Stomach (tissue), 4 donors: Measurements from ENCODE around the gene NFIC.

Experiments
- POLR2A ChIP-seq, 4 donors: fragments of 450-650 bp; IDR thresholded peaks; one replicate each; pipeline ENCODE4 v1.6.1; 2016; ENCODE audit warnings: antibody characterized with exemption in 4 of 4, control low read depth in 2 of 4, mild to moderate bottlenecking in 1 of 4, moderate library complexity in 1 of 4
- TF ChIP-seq, protein P1 (sequence below), 7 experiments: fragments of 450-650 bp in 4 of 7; fragments of 200-600 bp in 3 of 7; sonication (generic) in 3 of 7; IDR thresholded peaks; one replicate each; pipeline ENCODE4 v1.5.1; 2016 to 2019; ENCODE audit warnings: antibody characterized with exemption in 7 of 7, control low read depth in 2 of 7, mild to moderate bottlenecking in 1 of 7

DNA sequence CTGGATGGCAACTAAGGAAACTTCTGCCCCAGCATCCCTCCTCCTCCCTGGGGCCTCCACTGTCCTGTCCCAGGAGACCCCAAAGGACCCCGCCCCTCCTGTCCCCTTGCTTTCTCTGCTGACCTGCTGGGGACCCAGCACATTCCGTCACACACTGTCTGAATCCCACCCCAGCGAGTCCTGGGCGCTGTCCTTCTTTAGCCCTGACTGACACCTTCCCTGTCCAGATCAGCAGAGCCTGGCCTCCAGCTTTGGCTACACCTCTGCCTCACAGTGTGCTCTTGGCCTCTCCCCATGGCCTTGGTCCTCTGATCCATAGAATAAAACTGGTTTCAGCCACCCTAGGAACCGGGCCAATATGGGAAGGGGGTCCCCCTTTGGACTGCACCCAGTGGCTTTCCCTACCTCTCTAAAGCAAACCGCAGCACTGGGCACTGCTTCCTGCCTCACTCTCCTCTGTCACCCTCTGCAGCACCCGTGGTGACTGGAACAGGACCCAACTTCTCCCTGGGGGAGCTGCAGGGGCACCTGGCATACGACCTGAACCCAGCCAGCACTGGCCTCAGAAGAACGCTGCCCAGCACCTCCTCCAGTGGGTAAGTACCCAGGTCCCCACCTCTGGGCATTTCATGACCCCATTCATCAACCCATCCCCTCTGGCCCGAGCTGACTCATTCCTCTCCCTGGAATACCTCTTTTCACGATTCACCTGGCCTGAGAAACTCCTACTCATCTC is 67.6 kb downstream of the NFIC start:
- TF ChIP-seq, protein P1, sequence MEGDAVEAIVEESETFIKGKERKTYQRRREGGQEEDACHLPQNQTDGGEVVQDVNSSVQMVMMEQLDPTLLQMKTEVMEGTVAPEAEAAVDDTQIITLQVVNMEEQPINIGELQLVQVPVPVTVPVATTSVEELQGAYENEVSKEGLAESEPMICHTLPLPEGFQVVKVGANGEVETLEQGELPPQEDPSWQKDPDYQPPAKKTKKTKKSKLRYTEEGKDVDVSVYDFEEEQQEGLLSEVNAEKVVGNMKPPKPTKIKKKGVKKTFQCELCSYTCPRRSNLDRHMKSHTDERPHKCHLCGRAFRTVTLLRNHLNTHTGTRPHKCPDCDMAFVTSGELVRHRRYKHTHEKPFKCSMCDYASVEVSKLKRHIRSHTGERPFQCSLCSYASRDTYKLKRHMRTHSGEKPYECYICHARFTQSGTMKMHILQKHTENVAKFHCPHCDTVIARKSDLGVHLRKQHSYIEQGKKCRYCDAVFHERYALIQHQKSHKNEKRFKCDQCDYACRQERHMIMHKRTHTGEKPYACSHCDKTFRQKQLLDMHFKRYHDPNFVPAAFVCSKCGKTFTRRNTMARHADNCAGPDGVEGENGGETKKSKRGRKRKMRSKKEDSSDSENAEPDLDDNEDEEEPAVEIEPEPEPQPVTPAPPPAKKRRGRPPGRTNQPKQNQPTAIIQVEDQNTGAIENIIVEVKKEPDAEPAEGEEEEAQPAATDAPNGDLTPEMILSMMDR (IDR thresholded peaks at IDR 0.05): no peak
- no peak for TF ChIP-seq POLR2A (IDR thresholded peaks at IDR 0.05)
